Midbrain (tissue), 1 donor: ENCODE measurements around the gene LENEP.

Source experiments
- DNase-seq: peaks from one replicate; lab custom pipeline; 2025; lab: John Stamatoyannopoulos, UW

The LENEP gene

GRCh38 chr1:155026154-155026553, 32.8 kb downstream of the LENEP start:
- no peak for DNase-seq

GRCh38 chr1:155026588-155026987, 33.2 kb downstream of the LENEP start:
- no peak for DNase-seq

GRCh38 chr1:155029513-155030242, 36.3 kb downstream of the LENEP start:
- DNase-seq = no peak

DNA sequence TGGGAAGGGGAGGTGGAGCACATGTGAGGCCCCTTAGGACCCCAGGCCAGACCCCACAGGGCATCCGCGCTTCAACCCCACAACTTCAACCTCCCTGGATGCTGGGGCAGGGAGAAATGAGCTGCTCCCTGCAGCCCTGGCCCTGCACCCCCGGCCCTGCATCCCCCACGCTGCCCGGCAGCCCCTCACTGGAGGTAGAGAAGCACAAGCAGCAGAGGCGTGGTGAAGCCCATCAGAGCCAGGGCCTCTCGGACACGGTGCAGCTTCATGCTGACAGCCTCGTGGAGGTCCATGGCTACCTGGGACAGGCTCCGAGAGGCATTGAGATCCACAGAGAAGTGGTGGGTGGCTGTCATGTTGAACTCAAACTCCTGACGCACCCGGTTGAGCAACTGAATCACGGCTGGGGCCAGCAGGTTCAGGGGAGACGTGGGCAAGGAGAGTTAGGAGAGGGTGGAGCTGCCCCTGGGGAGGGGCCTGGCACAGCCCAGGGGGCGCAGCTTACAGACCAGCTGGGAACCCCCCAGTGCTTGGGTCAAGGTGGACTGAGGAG, 36.9 kb downstream of the LENEP start:
- DNase-seq = no peak

- DNase-seq = no peak
Measured at GRCh38 chr1:155030899-155031298, 37.5 kb downstream of the LENEP start.

DNA sequence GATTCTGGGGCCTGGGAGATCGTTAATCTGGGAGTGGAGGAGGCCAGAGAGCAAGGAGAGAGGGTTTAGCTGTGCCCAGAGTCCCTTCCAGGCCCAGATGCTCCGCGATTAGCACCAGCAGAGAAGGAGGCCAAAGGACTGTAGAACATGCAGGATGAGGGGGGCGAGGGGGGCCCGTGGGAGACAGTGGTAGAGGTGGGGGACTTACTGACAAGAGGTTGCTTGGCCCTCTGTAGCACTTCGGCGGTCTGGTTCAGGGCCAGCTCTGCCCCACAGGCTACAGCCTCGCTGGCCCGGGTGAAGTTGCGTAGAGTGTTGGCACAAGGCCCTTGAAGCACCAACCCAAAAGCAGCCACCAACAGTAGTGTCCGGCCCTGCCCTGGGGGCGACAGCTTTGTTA, 39.5 kb downstream of the LENEP start:
- DNase-seq = no peak

- no peak for DNase-seq
Measured at GRCh38 chr1:155033524-155033923, 40.1 kb downstream of the LENEP start, which contains the start of the genes DCST1 and DCST2. DCST1 (plus strand) TSS chr1:155033824; CDS start chr1:155034037, 213 bp downstream. DCST2 (minus strand) TSS chr1:155033781; CDS start chr1:155033701, 80 bp downstream.

DNA sequence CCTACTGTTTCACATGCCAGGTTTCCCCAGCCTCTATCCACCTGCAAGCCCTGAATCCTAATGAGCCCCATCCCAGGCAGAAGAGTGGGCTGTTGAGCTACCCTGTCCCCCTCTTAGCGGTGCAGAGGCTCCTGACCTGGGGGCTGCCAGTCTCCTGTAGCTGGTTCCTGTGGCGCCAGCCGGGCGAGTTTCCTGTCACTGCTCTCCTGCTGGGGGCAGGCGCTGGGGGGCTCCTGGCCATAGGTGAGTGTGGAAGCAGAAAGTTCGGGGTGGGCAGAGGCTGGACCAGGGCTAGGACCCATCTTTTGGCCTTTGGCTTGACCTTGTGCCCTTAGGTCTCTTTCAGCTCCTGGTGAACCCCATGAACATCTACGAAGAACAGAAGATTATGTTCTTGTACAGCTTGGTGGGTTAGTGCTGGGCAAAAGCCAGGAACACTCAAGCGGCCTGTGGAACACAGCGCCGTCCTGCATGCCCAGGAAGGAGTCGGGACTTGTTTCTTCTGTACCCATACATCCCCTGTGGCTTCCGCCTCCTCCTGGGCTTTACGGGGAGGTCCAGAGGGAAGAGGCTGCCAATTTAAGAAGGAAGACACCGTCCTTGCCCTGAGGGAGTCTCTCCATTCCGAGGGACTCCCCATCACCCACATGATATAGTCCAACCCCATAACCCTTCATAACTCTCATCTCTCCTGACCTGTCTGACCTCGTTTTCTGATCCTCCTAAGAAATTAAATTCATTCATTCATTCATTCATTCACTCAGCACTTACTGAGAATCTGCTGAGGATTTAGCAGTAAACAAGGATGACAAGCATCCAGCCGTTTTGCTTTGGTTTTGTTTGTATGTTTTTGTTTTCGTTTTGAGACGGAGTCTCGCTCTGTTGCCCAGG, 41.2 kb downstream of the LENEP start:
- no peak for DNase-seq

DNA sequence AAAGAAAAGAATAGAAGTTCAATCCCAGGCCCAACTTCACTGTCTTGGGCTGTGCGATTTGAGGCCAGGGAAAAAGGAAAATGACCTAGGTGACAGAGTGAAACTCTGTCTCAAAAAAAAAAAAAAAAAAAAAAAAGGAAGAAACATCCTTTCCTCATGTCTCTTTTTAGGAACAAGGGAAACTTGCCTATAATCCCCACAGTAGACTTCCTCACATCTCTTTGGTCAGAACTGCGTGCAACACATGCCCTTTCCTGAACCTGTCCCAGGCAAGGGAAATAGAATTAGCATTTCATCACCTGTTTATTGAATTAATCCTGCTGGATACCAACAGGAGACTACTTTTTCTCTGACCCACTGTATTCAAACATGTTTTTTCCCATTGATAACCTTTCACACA, 42.5 kb downstream of the LENEP start:
- no peak for DNase-seq

DNA sequence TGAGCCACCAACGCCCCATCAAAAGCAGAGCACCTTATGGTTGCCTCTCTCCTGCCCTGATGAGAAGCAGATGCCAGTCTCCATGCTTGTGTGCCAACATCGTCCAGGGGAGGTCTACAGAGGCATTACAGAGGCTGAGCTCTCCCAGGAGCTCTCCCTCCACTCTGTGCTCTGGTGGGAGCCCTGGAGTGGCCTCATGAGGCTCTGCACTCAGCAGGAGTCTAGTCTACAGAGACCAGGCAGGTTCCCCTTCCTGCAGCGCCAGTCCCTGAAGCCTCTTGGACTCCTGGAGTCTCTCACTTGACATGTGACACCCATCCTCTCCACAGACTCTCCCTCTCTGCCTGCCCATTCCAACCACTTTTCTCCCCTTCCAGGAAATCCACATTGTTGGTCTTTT, 43.7 kb downstream of the LENEP start:
- DNase-seq = no peak

- no peak for DNase-seq
Measured at GRCh38 chr1:155037851-155038441, 44.6 kb downstream of the LENEP start.

DNA sequence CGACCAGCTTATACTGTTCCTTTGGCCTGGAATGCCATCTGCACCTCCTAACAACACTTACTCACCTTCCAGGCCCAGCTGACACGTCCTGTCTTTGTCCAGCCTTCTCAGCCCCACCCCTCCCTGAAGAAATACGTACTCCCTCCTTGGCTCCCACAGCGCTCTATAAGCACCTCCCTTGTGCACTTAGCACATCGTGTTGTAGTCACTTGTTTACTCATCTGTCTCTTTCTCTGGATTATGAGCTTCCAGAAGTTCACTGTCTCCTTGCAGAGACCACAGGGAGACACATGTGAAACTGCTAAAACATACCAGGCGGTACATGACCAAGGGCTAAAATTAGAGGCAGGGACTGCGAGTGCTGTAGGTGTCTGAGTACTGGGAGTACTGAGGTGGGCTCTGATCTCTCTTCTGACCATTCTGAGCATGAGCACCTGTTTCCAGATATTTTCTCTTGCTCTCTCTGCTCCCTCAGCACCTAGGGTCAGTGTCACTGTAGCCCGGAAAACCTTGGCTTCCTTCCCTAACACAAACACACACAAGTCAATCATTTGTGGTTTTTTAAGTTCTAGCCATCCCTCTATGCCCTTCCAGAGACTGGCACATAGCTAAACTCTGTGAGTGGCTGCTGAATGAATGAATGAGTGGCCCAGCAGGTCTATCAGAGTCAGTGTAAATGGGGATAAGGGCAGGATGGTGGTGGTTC, 45.4 kb downstream of the LENEP start:
- DNase-seq = no peak

GRCh38 chr1:155039308-155039669, 45.9 kb downstream of the LENEP start:
- no peak for DNase-seq

DNA sequence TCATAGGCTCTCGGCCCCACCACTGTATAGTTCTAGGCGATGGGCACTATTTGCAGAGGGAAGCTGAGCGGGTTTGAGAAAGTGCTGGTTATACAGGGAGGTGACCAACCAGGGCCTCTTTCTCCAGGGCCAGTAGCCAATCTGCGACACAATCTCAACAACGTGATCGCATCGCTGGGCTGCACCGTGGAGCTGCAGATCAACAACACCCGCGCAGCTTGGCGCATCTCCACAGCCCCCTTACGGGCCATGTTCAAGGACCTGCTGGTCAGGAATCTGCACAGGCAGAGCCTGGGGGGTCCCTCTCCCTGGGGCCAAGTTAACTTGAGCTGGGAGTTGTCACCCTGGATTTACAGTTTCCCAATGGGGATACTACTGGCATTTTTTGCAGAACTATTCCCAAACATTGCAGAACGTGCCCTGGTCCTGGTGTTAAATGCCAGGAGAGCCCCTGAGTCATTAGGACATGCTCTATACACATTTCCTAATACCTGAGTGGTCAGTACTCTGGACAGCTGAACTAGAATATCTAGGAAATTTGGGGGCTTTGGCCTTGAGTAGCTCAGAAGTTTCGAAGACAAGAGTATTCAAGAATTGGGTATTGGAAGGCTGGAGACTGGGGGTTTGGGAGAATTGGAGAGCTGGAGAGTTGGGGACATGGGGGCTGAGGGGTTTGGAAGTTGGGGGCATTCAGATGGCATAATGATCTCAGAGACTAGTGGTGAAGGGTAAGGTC, 47.1 kb downstream of the LENEP start:
- DNase-seq = no peak

DNA sequence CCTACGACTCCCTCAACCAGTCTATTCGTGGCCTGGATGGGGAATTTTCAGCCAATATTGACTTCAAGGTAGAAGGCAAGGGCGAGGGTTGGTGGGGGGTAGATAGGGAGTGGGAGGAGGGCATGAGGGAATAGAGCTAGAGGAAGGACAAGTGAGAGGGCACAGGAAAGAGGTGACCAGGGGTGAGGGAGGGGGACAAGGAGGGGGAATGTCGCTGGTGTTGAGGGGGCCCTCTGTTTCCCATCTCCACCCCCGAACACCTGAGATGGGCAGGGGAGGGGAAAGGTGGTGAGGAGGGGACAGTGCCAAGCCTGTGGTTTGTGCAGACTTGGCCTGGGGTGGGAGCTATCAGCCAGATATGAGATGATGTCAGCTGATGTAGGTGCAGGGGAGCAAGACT, 49.4 kb downstream of the LENEP start:
- no peak for DNase-seq

DNA sequence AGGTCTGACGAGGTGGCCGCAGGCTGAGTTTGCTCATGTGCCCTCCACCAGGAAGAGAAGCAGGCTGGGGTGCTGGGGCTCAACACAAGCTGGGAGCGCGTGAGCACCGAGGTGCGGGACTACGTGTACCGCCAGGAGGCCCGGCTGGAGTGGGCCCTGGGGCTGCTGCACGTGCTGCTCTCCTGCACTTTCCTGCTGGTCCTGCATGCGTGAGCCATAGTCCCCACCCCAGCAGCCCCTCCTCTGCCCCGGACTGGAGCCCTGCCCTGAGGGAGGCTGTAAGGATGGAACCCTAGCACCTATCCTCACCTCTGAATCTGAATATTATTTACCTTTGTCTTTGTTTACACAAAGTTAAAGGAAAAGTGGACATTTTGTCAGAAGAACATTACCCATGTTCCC, 49.9 kb downstream of the LENEP start:
- no peak for DNase-seq

DNA sequence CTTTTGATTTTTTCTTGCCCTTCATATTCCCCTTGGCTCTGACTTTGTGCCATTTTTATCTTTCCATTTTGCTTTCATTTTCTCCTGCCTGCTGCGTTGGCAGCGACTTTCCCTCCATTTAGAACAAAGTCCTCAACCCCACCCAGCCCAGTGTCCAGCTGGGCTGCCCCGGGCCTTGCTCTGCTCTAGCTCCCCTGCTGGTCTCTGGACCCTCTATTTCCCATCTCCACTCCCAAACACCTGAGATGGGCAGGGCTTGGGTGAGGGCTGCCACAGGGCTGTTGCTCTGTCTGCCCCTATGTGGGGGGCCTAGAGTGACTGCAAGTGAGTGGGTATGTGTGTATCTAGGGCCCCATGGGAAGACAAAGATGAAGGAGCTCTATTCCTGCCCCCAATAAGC, 50.4 kb downstream of the LENEP start:
- no peak for DNase-seq
